Putamen (tissue), 1 donor: ENCODE results near the gene EIF4ENIF1.
"Not testable (repeated sequence)": the region's sequence is repeated elsewhere in the genome, so short reads cannot be mapped to it uniquely, and the experiment has no call there.

Experiments
- DNase-seq: peaks from one replicate; pipeline ENCODE4 v3.0.0-alpha.2; 2016; ENCODE audit warnings: low spot score

EIF4ENIF1 gene

GRCh38 chr22:31443516-31443915, 46.1 kb downstream of the EIF4ENIF1 start:
- DNase-seq: no peak

- no peak for DNase-seq
These were observed 46.7 kb downstream of the EIF4ENIF1 start for GRCh38 chr22:31442768-31443489.

- no peak for DNase-seq
These were observed 48.0 kb downstream of the EIF4ENIF1 start for GRCh38 chr22:31441652-31442051.

DNA sequence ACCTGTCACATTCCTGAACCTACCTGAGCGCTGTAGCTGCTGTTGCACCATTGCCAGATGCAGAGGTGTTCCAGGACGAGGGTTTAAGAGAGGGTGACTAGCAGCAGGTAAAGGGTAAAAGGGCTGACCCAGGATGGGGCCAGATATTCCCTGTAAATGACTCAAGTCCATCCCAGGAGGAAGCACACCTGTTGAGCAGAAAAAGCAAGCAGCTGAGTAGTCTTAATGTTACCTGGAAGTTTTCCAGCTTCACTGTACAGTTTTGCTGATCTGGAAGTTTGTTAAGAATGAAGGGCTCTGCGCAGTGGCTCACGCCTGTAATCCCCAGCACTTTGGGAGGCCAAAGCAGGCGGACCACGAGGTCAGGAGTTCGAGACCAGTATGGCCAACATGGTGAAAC, 49.0 kb downstream of the EIF4ENIF1 start:
- no peak for DNase-seq

DNA sequence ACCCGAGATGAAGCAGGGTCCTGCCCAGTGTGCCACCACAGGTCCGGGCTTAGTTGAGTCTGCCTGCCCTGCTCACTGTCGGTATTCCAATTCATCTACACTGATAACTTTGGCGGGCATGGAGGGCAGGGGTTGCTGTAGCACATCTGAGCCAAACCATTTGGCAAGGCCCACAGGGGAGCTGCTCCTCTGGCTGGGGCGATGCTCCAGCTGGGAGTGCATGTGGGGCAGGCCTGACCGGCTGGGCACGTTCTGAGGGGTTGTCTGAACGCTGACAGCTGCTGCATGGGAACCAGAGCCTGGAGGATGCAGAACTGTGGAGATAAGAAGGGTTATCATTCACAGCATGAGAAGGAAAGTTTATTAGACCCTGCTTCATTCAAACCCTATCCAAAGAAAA, 49.8 kb downstream of the EIF4ENIF1 start:
- no peak for DNase-seq

GRCh38 chr22:31436132-31436531, 53.5 kb downstream of the EIF4ENIF1 start:
- DNase-seq: peak; percentile 4

DNA sequence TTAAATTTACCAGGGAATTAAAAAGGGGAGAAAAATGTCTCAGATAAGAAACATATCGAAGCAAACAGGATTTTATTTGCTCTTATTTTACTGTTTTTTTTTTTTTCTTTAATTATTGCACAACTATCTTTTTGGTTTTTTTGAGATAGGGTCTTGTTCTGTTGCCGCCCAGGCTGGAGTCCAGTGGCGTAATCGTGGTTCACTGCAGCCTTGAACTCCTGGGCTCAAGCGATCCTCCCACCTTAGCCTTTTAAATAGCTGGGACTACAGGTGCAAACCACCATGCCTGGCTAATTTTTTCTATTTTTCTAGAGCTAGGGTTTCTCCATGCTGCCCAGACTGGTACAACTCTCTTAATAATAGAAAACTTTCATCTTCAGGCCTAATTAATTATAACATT, 57.7 kb downstream of the EIF4ENIF1 start:
- no peak for DNase-seq

- DNase-seq: no peak
These were observed 64.2 kb downstream of the EIF4ENIF1 start for GRCh38 chr22:31425331-31426050.

GRCh38 chr22:31402350-31402749, 87.3 kb downstream of the EIF4ENIF1 start:
- DNase-seq: not testable (repeated sequence)

- DNase-seq: no peak
These were observed 89.6 kb downstream of the EIF4ENIF1 start for GRCh38 chr22:31400023-31400397.

GRCh38 chr22:31399211-31400022, 90.2 kb downstream of the EIF4ENIF1 start, which contains the start of gene DRG1:
Gene DRG1, plus strand, starts transcription at chr22:31399604. Its CDS starts 80 bp downstream, at chr22:31399684.
- peak; percentile 98 for DNase-seq

- DNase-seq: no peak
These were observed 91.4 kb downstream of the EIF4ENIF1 start for GRCh38 chr22:31398231-31398630.

- DNase-seq: no peak
These were observed 95.3 kb downstream of the EIF4ENIF1 start for GRCh38 chr22:31394326-31394725.

DNA sequence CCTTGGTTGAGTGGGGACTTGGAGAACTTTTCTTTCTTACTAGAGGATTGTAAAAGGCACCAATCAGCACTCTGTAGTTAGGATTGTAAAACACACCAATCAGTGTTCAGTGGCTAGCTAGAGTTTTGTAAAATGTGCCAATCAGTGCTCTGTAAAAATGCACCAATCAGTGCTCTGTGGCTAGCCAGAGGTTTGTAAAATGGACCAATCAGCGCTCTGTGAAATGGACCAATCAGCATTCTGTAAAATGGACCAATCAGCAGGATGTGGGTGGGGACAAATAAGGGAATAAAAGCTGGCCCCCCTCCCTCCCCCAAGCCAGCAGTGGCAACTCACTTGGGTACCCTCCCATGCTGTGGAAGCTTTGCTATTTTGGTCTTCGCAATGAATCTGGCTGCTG, 95.7 kb downstream of the EIF4ENIF1 start:
- no peak for DNase-seq
